Measurements from ENCODE around the gene NF1.

DNA sequence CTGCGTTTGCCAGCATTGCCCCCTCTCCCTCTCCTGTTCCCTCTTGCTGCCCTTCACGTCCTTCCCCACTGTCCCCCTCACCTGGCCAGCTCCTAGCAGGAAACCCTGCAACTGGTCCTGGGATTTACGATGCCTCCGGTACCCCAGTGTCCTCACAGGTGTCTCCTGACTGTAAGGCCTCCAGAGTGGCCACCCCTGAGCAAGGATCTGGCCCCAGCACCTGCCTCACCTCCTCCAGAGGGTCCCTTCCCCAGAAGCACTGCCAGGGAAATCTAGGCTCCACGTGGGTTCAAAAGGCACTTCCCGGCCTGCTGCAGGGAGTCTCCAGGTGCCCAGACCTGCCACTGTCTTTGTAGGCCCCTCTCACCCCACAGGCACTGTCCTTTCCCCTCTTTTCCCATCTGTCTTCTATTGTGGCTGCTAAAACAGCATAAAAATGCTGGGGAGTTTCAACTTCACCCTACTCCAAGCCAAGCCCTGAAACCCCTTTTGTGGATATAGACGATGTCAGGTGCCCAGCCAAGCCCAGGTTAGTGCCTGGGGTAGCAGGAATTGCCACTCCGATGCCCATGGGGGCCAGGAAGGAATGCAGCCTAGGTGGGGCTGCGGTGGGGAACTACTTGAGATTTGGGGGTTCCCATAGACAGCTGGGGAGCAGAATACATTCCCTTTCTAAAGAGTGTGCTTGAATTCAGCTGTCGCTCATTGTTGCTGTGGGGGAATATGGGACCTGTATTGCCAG lies 322.4 kb downstream of the NF1 start:
- TF ChIP-seq, protein P1, sequence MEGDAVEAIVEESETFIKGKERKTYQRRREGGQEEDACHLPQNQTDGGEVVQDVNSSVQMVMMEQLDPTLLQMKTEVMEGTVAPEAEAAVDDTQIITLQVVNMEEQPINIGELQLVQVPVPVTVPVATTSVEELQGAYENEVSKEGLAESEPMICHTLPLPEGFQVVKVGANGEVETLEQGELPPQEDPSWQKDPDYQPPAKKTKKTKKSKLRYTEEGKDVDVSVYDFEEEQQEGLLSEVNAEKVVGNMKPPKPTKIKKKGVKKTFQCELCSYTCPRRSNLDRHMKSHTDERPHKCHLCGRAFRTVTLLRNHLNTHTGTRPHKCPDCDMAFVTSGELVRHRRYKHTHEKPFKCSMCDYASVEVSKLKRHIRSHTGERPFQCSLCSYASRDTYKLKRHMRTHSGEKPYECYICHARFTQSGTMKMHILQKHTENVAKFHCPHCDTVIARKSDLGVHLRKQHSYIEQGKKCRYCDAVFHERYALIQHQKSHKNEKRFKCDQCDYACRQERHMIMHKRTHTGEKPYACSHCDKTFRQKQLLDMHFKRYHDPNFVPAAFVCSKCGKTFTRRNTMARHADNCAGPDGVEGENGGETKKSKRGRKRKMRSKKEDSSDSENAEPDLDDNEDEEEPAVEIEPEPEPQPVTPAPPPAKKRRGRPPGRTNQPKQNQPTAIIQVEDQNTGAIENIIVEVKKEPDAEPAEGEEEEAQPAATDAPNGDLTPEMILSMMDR (IDR thresholded peaks at IDR 0.05; ENCODE audit: insufficient read depth, low read length, poor library complexity, severe bottlenecking) = no peak
- no peak for TF ChIP-seq EZH2phosphoT487 (conservative IDR thresholded peaks at IDR 0.05; ENCODE audit: low read length)

Measured in SU-DHL-6 (cell line).